HUES48 (cell line): ENCODE data around the gene SELPLG.
A peak's percentile ranks its signal among the peaks of the same experiment; 100 is the strongest.
"Not testable (repeated sequence)": the region's sequence is repeated elsewhere in the genome, so short reads cannot be mapped to it uniquely, and the experiment has no call there.

Source experiments
- H3K27ac ChIP-seq: one replicate; pipeline ENCODE4 v1.7.0; 2013; ENCODE audit warnings: low read depth, low read length, inconsistent platforms
- H3K27me3 ChIP-seq: 2 replicates; pipeline ENCODE4 v1.6.1; 2013; ENCODE audit warnings: mild to moderate bottlenecking, low read length; ENCODE audit not compliant: control insufficient read depth, insufficient read depth
- H3K36me3 ChIP-seq: 2 replicates; pipeline ENCODE4 v1.6.1; 2013; ENCODE audit warnings: low read length; ENCODE audit not compliant: control insufficient read depth, insufficient read depth
- H3K4me1 ChIP-seq: 2 replicates; pipeline ENCODE4 v1.6.1; 2013; ENCODE audit warnings: mild to moderate bottlenecking, low read length; ENCODE audit not compliant: control insufficient read depth, insufficient read depth
- H3K4me3 ChIP-seq: 2 replicates; pipeline ENCODE4 v1.5.1; 2013; ENCODE audit warnings: mild to moderate bottlenecking, low read depth, low read length
- H3K9ac ChIP-seq: 2 replicates; pipeline ENCODE4 v1.6.1; 2013; ENCODE audit warnings: mild to moderate bottlenecking, low read depth, low read length, moderate library complexity
- H3K9me3 ChIP-seq: 2 replicates; pipeline ENCODE4 v1.6.1; 2013; ENCODE audit warnings: low read length; ENCODE audit not compliant: control insufficient read depth, insufficient read depth

SELPLG gene

DNA sequence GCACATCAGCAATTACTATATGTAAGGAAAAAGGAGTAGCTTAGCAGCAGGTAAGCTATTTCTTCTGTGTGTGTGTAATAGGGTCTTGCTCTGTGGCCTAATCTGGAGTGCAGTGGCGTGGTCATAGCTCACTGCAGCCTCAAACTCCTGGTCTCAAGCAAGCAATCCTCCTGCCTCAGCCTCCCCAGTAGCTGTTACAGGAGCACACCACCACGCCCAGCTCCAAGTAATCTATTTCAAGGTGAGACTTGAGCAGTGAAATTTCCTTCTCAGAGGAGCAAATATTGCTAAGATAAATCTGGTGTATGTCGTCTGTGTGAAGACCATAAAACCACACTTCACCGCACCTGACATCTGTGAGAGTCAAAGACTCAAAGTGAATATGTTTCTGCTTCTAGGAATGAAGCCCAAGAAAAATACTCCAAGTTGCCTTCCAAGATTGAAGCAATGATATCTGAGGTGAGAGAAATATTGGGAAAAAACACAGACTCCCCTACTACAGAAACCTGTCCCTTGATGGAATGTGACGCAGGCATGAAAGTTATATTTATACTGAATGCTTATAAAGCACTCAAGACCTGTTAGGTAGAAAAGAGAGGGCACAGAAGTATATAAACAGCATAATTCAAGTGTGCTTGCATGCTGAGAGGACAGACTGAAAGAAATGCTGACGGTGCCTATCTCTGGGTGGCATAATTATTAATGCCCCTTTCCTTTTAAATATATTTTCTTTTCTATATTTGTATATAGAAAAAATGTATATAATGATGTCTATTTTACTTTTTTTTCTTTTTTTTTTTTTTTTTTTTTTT, 2.5 kb upstream of the SELPLG start:
- H3K4me1 ChIP-seq = peaks cover 42% of the 10 kb centered on the region

DNA sequence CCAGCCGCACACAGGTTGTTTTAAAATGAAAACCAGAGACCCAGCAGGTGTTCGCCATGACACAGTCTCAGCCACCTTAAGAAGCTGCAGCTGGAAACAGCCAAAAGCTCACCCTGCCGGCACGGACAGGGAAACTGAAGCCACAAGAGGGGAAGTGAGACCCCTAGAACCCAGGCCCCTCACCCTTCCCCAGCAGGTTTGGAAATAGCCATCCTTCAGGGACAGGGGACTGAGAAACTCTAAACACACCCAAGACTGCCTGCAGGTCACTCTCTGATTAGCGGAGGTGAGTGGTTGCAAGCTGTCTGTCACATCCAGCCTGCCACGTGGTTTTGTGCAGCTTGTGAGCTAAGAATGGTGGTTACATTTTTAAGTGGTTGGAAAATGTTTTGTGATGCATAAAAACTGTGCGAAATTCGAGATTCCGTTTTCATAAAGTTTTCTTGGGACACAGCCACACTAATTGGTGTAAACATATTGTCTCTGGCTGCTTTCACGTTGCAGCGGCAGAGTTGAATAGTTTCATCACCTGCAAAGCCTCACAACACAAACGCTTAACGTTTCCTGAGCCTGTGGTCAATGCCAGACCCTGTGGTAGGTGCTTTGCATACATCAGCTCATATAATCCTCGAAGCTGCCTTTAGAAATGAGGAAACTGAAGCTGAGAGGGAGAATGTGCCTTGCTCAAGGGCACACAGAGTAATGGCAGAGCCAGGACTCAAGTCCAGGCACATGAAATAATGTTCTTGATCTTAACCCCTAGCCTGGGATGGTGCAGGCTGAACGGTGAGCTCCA, 1.7 kb upstream of the SELPLG start:
- Histone ChIP-seq H3K36me3 (no peaks in the 10 kb centered on the region), H3K4me3 (no peak overlapping the region), H3K27me3 (no peaks in the 10 kb centered on the region), H3K9ac (no peak overlapping the region), H3K9me3 (no peaks in the 10 kb centered on the region), H3K27ac (peak overlapping the region; percentile 52), H3K4me1 (peaks cover 42% of the 10 kb centered on the region)

More for the DNA sequence above, 2.5 kb upstream of the SELPLG start:
- H3K4me3 ChIP-seq = no peak overlapping the region
- no peaks in the 10 kb centered on the region for H3K9me3 ChIP-seq
- H3K9ac ChIP-seq = no peak overlapping the region
- H3K27ac ChIP-seq = peak overlapping the region; percentile 52
- no peaks in the 10 kb centered on the region for H3K27me3 ChIP-seq
- no peaks in the 10 kb centered on the region for H3K36me3 ChIP-seq

DNA sequence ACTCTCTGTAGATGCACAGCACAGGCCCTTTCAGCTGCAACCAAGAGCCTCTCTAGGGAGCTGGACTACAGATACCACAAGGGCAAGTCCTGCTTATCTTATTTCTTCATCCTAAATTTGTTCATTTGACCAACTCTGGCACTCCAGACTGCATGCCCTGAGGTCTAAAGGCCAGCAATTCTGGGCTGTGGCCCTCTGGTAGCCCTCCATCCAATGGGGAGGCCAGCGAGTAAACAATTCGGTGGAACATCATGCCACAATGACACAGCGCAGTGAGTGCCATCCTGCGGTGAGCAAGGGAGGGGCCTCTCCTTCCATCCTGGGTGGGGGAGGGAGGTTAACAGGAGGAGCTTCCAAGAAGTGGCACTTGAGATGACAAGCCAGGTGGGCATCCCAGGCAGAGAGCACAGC, 652 bp upstream of the SELPLG start:
- Histone ChIP-seq H3K4me1 (peaks cover 42% of the 10 kb centered on the region), H3K9me3 (no peaks in the 10 kb centered on the region), H3K9ac (no peak overlapping the region), H3K36me3 (no peaks in the 10 kb centered on the region), H3K27me3 (no peaks in the 10 kb centered on the region), H3K4me3 (no peak overlapping the region), H3K27ac (no peak overlapping the region)

DNA sequence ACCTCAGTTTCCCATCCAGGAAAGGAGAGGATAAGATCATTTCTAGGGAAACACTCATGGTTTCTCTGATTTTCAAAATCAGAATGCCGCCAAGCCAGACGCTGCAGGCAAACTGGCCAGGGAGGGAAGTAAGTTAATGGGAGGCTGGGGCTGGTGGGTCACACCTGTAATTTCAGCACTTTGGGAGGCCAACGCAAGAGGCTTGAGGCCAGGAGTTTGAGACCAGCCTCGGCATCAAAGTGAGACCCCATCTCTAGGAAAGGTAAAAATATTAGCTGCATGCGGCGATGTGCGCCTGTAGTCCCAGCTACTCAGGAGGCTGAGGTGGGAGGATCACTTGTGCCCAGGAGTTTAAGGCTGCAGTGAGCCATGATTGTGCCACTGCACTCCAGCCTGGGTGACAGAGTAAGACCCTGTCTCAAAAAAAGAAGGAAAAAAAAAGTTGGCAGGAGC, 587 bp downstream of the SELPLG start:
- no peak overlapping the region for H3K4me3 ChIP-seq
- H3K36me3 ChIP-seq = no peaks in the 10 kb centered on the region
- peaks cover 32% of the 10 kb centered on the region for H3K4me1 ChIP-seq
- H3K9me3 ChIP-seq = no peaks in the 10 kb centered on the region
- no peak overlapping the region for H3K27ac ChIP-seq
- H3K27me3 ChIP-seq = no peaks in the 10 kb centered on the region
- no peak overlapping the region for H3K9ac ChIP-seq

DNA sequence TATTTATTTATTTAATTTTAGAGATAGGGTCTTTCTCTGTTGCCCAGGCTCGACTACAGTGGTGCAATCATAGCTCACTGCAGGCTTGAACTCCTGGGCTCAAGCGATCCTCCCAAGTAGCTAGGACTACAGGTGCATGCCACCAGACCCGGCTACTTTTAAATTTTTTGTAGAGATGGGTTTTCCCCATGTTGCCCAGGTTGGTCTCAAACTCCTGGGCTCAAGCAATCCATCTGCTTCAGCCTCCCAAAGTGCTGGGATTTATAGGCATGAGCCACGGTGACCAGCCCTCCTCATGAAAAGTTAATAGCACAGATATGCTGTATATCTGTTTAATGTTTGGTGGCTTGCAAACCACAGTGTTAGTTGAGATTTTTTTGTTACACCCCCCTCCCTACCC, 2.4 kb downstream of the SELPLG start:
- H3K36me3 ChIP-seq, H3K4me3 ChIP-seq, H3K27me3 ChIP-seq, H3K9ac ChIP-seq, H3K27ac ChIP-seq, H3K9me3 ChIP-seq: not testable (repeated sequence)
- peaks cover 20% of the 10 kb centered on the region for H3K4me1 ChIP-seq

DNA sequence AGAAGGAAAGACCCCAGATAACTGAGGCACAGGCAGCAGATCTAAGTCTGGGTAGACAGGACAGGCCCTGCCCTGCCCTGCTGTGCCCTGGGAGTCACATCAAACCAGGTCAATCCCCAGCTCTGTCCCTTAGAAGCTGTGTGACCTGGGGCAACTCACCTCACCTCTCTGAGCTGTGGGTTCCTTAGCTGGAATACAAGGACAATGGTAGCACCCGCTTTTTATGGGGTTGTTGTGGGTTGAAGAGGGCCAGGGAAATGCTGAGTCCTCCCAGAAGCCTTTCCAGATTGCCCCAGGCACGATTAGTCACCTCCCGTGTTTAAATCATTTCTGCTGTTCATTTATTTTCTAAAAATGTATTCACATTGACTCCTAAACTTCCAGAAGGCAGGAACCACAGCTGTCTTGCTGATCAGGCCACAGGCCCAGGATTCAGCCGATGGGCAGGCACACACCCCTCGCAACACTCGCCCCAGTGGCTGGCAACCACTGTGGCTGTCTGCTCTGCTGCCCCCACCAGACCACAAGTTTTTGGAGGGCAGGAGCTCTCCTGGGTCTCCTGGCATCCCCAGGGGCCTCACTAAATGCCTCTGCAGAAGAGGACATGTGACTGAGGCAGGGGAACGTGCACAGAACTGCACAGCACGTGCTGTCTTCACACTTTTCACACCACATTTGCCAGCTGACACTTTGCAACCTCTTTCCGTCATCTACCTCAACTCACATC, 3.0 kb downstream of the SELPLG start:
- Histone ChIP-seq H3K4me1 (peaks cover 16% of the 10 kb centered on the region), H3K9ac (no peak overlapping the region), H3K27ac (peak overlapping the region; percentile 8), H3K4me3 (no peak overlapping the region), H3K9me3 (no peaks in the 10 kb centered on the region), H3K36me3 (no peaks in the 10 kb centered on the region), H3K27me3 (no peaks in the 10 kb centered on the region)

DNA sequence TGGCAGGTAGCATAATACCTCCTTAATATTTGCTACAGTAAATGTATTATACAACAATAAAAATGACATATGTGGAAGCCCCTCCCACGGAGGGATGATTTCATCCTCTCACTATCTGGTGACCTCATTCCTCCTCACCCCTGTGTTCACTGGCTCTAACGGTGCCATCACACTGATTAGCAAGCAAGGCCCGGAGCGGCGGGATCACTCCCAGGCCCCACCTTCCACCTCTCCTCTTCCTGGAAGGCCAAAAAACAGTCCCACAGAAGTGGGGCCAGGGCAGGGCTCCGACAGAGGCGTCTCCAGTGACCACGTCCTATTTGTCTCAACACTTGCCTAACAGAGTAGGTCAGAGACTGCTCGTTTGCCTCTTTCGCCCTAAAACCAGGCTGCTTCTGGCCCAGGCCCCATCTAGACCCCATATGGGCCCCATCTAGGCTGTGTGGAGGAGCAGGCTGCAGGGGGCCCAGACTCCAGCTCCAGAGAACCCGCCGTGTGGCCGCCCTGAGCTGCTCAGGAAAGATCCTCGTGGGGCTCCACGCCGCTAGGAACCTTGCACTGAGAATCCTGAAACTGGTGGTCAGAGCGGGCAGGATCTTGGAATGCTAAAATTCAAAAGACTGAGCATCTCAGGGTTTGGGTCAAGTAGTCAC, 3.7 kb downstream of the SELPLG start:
- no peak overlapping the region for H3K4me3 ChIP-seq
- H3K4me1 ChIP-seq = peaks cover 16% of the 10 kb centered on the region
- no peak overlapping the region for H3K9ac ChIP-seq
- peak overlapping the region; percentile 8 for H3K27ac ChIP-seq
- no peaks in the 10 kb centered on the region for H3K36me3 ChIP-seq
- no peaks in the 10 kb centered on the region for H3K9me3 ChIP-seq
- no peaks in the 10 kb centered on the region for H3K27me3 ChIP-seq

DNA sequence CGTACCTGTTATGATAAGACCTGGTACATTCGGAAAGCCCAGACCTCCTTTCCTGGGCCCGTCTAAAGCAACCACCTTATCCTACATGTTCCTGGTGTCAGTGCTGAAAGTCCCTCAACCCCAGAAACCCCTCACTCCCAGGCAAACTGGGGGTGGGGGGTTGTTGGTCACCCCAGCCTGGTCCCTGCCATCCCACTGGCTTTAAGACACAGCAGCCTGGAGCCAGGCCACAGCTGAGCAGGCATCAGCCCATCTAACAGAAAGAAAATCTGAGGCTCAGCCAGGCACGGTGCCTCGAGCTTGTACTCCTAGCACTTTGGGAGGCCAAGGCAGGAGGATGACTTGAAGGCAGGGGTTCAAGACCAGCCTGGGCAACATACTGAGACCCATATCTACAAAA, 4.5 kb downstream of the SELPLG start:
- Histone ChIP-seq H3K36me3 (no peaks in the 10 kb centered on the region), H3K4me3 (no peak overlapping the region), H3K4me1 (peaks cover 11% of the 10 kb centered on the region), H3K9ac (no peak overlapping the region), H3K9me3 (no peaks in the 10 kb centered on the region), H3K27ac (no peak overlapping the region), H3K27me3 (no peaks in the 10 kb centered on the region)

DNA sequence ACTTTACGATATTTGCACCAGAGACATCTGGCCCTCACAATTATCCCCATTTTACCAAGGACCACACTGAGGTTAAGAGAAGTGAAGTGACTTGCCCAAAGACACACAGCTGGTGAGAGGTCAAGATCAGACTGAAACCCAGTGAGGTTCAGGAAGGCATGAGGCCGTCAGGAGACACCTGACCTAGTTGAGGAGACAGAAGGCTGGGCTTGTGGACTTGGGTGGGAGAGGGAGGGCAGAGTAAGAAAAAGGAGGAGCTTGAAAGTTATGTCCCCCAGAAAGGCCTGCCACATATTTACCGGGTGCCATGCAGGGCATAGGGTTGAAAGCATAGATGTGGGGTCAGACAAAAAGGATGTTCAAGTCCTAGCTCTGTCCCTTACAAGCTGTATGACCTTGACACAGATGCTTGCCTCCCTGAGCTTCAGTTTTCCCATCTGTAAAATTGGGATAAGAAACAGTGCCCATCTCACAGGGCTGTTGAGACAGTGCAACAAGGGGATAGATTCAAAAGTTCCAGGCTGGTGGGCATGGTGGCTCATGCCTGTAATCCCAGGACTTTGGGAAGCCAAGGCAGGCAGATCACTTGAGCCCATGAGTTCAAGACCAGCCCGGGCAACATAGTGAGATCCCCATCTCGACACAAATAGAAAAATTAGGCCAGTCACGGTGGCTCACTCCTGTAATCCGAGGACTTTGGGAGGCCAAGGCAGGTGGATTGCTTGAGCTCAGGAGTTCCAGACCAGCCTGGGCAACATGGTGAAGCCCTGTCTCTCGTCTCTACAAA, 6.4 kb downstream of the SELPLG start:
- no peaks in the 10 kb centered on the region for H3K36me3 ChIP-seq
- no peak overlapping the region for H3K9ac ChIP-seq
- no peaks in the 10 kb centered on the region for H3K27me3 ChIP-seq
- H3K9me3 ChIP-seq = no peaks in the 10 kb centered on the region
- no peak overlapping the region for H3K4me3 ChIP-seq
- no peak overlapping the region for H3K27ac ChIP-seq
- peaks cover 13% of the 10 kb centered on the region for H3K4me1 ChIP-seq

DNA sequence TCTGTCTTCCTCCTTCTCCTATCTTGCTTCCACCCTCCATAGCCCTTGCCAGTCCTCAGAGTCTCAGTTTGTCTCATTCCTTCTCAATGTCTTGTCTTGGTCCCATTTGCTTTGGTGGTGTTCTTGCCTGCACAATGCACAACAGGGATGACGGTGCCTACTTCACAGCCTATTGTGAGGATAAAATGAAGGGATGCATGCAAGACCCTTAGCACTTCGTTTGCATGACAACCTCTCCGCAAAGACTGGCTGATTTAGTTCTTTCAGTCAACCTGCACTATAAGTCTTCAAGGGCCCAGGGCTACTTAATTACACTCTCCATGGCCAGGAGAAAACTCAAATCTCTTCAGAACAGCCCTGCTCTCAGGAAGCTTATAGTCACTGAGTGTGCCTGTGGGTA, 8.5 kb downstream of the SELPLG start:
- Histone ChIP-seq H3K4me1 (peaks cover 15% of the 10 kb centered on the region), H3K27me3 (no peaks in the 10 kb centered on the region), H3K9ac (no peak overlapping the region; the same call in 1 of the 2 replicates), H3K27ac (no peak overlapping the region), H3K36me3 (no peaks in the 10 kb centered on the region), H3K4me3 (no peak overlapping the region), H3K9me3 (no peaks in the 10 kb centered on the region)
